Gastroesophageal sphincter (tissue), 4 donors: Measurements from ENCODE around the gene EPHB1. TPM values are rescaled to one million over a fixed set of nuclear protein-coding genes. Genes with fewer than 3 reads are reported as not detected.

ENCODE experiments used
- ATAC-seq: fragments of 150-250 bp; one replicate; pipeline ENCODE4 v1.9.1; 2016; ENCODE audit warnings: mild to moderate bottlenecking, moderate library complexity
- H3K27ac ChIP-seq, 4 donors: fragments of 200-600 bp; sonication (generic) in 3 of 4; 1 replicate in 3 of 4; 2 replicates in 1 of 4; pipeline ENCODE4 v1.5.1; 2016 to 2019
- H3K27me3 ChIP-seq: fragments of 200-600 bp; sonication (generic); one replicate; pipeline ENCODE4 v1.5.1; 2019
- H3K36me3 ChIP-seq, 2 donors: fragments of 200-600 bp; sonication (generic); one replicate each; pipeline ENCODE4 v1.5.1; 2019; ENCODE audit warnings: control low read depth in 1 of 2
- H3K4me1 ChIP-seq, 3 donors: fragments of 200-600 bp; sonication (generic); 1 replicate in 2 of 3; 2 replicates in 1 of 3; pipeline ENCODE4 v1.5.1; 2016 to 2019; ENCODE audit warnings: control low read depth in 2 of 3
- H3K4me3 ChIP-seq, 2 donors: fragments of 200-600 bp; sonication (generic); one replicate each; pipeline ENCODE4 v1.5.1; 2019; ENCODE audit warnings: mild to moderate bottlenecking in 1 of 2, moderate library complexity in 1 of 2
- H3K9me3 ChIP-seq, 3 donors: fragments of 200-600 bp; sonication (generic); one replicate each; pipeline ENCODE4 v1.5.1; 2017 to 2019; ENCODE audit warnings: control low read depth in 2 of 3
- CTCF ChIP-seq, 4 experiments: fragments of 200-600 bp in 2 of 4; fragments of 450-650 bp in 2 of 4; sonication (generic) in 1 of 4; IDR thresholded peaks; one replicate each; pipeline ENCODE4 v1.5.1; 2017 to 2019; ENCODE audit warnings: antibody characterized with exemption in 4 of 4, mild to moderate bottlenecking in 2 of 4, moderate library complexity in 2 of 4
- EP300 ChIP-seq: sonication (generic); formaldehyde crosslinking; IDR thresholded peaks from one replicate; pipeline ENCODE4 v1.6.1; 2017; ENCODE audit warnings: antibody characterized with exemption, mild to moderate bottlenecking
- POLR2A ChIP-seq, 2 donors: fragments of 450-650 bp; IDR thresholded peaks; one replicate each; pipeline ENCODE4 v1.6.1; 2017; ENCODE audit warnings: antibody characterized with exemption in 2 of 2, mild to moderate bottlenecking in 2 of 2, moderate library complexity in 1 of 2
- POLR2AphosphoS5 ChIP-seq: sonication (generic); formaldehyde crosslinking; IDR thresholded peaks from one replicate; pipeline ENCODE4 v1.6.1; 2017; ENCODE audit warnings: antibody characterized with exemption
- WGBS, 2 donors: methylation state at CpG; one replicate each; pipeline ENCODE4 v1.1.5; 2018; ENCODE audit warnings: low coverage in 1 of 2; 5-methylcytosine and 5-hydroxymethylcytosine counted together
- total RNA-seq, 4 donors: library from RNA; depleted of rRNA; stranded (reverse); fragments of >200 nt; gene quantifications; one replicate each; pipeline ENCODE4 v1.1.0, GENCODE V29; 2016

The EPHB1 gene
- total RNA-seq, 4 donors from 2014 or later = 0.81 to 5.7 (median 2.5) TPM; not detected in 1

- H3K9me3 ChIP-seq = no peaks in the 10 kb centered on the region
- no peaks in the 10 kb centered on the region for H3K4me1 ChIP-seq
- H3K36me3 ChIP-seq = peaks cover 0 to 5% of the 10 kb centered on the region in 2 donors
- no peak overlapping the region for H3K4me3 ChIP-seq
- WGBS, 2 donors = 68 to 73% methylated on average over 6 of the region's 6 CpGs
- H3K27ac ChIP-seq = no peak overlapping the region
- no peak for ATAC-seq
- TF ChIP-seq EP300 = no peak
- TF ChIP-seq POLR2AphosphoS5 = no peak
- no peak for TF ChIP-seq CTCF (IDR thresholded peaks at IDR 0.05)
- TF ChIP-seq POLR2A (IDR thresholded peaks at IDR 0.05) = no peak
- H3K27me3 ChIP-seq = no peaks in the 10 kb centered on the region
Observed at GRCh38 chr3:135157045-135157740, 362.1 kb downstream of the EPHB1 start.

GRCh38 chr3:135158520-135158919, 363.5 kb downstream of the EPHB1 start:
- H3K4me3 ChIP-seq = no peak overlapping the region
- WGBS, 2 donors = 67 to 92% methylated on average over 4 to 5 of the region's 5 CpGs
- H3K9me3 ChIP-seq = no peaks in the 10 kb centered on the region
- ATAC-seq = no peak
- no peaks in the 10 kb centered on the region for H3K4me1 ChIP-seq
- H3K27me3 ChIP-seq = no peaks in the 10 kb centered on the region
- peaks cover 0 to 5% of the 10 kb centered on the region in 2 donors for H3K36me3 ChIP-seq
- no peak for TF ChIP-seq POLR2A (IDR thresholded peaks at IDR 0.05)
- no peak for TF ChIP-seq CTCF (IDR thresholded peaks at IDR 0.05)
- no peak overlapping the region for H3K27ac ChIP-seq

GRCh38 chr3:135159681-135160247, 364.7 kb downstream of the EPHB1 start:
- H3K9me3 ChIP-seq = no peaks in the 10 kb centered on the region
- no peak overlapping the region for H3K4me3 ChIP-seq
- WGBS, 2 donors = 37 to 38% methylated on average over 1 to 2 of the region's 2 CpGs

GRCh38 chr3:135161425-135161824, 366.4 kb downstream of the EPHB1 start:
- no peaks in the 10 kb centered on the region for H3K4me1 ChIP-seq
- WGBS, 2 donors = 50 to 83% methylated on average over 1 of the region's 1 CpG
- H3K27me3 ChIP-seq = no peaks in the 10 kb centered on the region
- H3K9me3 ChIP-seq = no peaks in the 10 kb centered on the region
- no peak overlapping the region for H3K4me3 ChIP-seq
- no peaks in the 10 kb centered on the region for H3K36me3 ChIP-seq
- H3K27ac ChIP-seq = no peak overlapping the region
- no peak for ATAC-seq
- TF ChIP-seq POLR2AphosphoS5 (no peak), POLR2A (IDR thresholded peaks at IDR 0.05) (no peak), EP300 (no peak), CTCF (IDR thresholded peaks at IDR 0.05) (no peak)

More at GRCh38 chr3:135159681-135160247, 364.7 kb downstream of the EPHB1 start:
- Histone ChIP-seq H3K27ac (no peak overlapping the region), H3K4me1 (no peaks in the 10 kb centered on the region), H3K36me3 (no peaks in the 10 kb centered on the region), H3K27me3 (no peaks in the 10 kb centered on the region)
- no peak for ATAC-seq
- TF ChIP-seq POLR2AphosphoS5 (no peak), CTCF (IDR thresholded peaks at IDR 0.05) (no peak), EP300 (no peak), POLR2A (IDR thresholded peaks at IDR 0.05) (no peak)

- TF ChIP-seq POLR2AphosphoS5 (no peak), CTCF (IDR thresholded peaks at IDR 0.05) (no peak), POLR2A (IDR thresholded peaks at IDR 0.05) (no peak), EP300 (no peak)
- no peaks in the 10 kb centered on the region for H3K9me3 ChIP-seq
- 74 to 75% methylated on average over 5 of the region's 5 CpGs for WGBS, 2 donors
- no peak overlapping the region for H3K4me3 ChIP-seq
- no peaks in the 10 kb centered on the region for H3K4me1 ChIP-seq
- no peak for ATAC-seq
- no peaks in the 10 kb centered on the region for H3K27me3 ChIP-seq
- no peak overlapping the region for H3K27ac ChIP-seq
- peaks cover 0 to 5% of the 10 kb centered on the region in 2 donors for H3K36me3 ChIP-seq
Observed at GRCh38 chr3:135163701-135164100, 368.6 kb downstream of the EPHB1 start.
